OCI-LY1 (cell line): Measurements from ENCODE around the gene TSBP1.
"Not testable (repeated sequence)": the region's sequence is repeated elsewhere in the genome, so short reads cannot be mapped to it uniquely, and the experiment has no call there.

ENCODE experiments used
- H2AFZ ChIP-seq: fragments of 200-600 bp; sonication (generic), shearing (Covaris generic); 2 replicates; pipeline ENCODE4 v1.6.0; 2014; ENCODE audit warnings: antibody characterized with exemption, mild to moderate bottlenecking, low read length
- H3F3A ChIP-seq: fragments of 200-600 bp; sonication (generic), shearing (Covaris generic); 2 replicates; pipeline ENCODE4 v1.6.0; 2014; ENCODE audit warnings: mild to moderate bottlenecking, antibody characterized with exemption, low read length, moderate library complexity; ENCODE audit not compliant: insufficient read depth
- H3K27ac ChIP-seq: fragments of 200-600 bp; sonication (generic); 2 replicates; pipeline ENCODE4 v1.5.1; 2014; ENCODE audit warnings: low read length, mixed run types, mild to moderate bottlenecking, low read depth; ENCODE audit not compliant: poor library complexity, severe bottlenecking
- H3K27me3 ChIP-seq: fragments of 200-600 bp; sonication (generic); 2 replicates; pipeline ENCODE4 v1.6.0; 2014; ENCODE audit warnings: antibody characterized with exemption, mild to moderate bottlenecking, low read length, moderate library complexity; ENCODE audit not compliant: insufficient read depth
- H3K36me3 ChIP-seq: fragments of 200-600 bp; sonication (generic); 2 replicates; pipeline ENCODE4 v1.6.1; 2014; ENCODE audit warnings: mild to moderate bottlenecking, antibody characterized with exemption, low read length, moderate library complexity, mixed read lengths; ENCODE audit not compliant: insufficient read depth
- H3K4me1 ChIP-seq: fragments of 200-600 bp; sonication (generic); 2 replicates; pipeline ENCODE4 v1.5.1; 2014; ENCODE audit warnings: mild to moderate bottlenecking, low read length, moderate library complexity; ENCODE audit not compliant: insufficient read depth, severe bottlenecking
- H3K4me2 ChIP-seq: fragments of 200-600 bp; sonication (generic), shearing (Covaris generic); 2 replicates; pipeline ENCODE4 v1.6.1; 2014; ENCODE audit warnings: low read length
- H3K4me3 ChIP-seq: fragments of 200-600 bp; sonication (generic); 2 replicates; pipeline ENCODE4 v1.5.1; 2014; ENCODE audit warnings: low read length, low read depth, mild to moderate bottlenecking, mixed read lengths; ENCODE audit not compliant: poor library complexity, severe bottlenecking
- H3K79me2 ChIP-seq: fragments of 200-600 bp; shearing (Covaris generic); 2 replicates; pipeline ENCODE4 v1.6.1; 2016; ENCODE audit warnings: mixed run types, low read length, mixed read lengths; ENCODE audit not compliant: insufficient read depth
- H3K9ac ChIP-seq: fragments of 200-600 bp; sonication (generic), shearing (Covaris generic); 2 replicates; pipeline ENCODE4 v1.6.1; 2014; ENCODE audit warnings: mild to moderate bottlenecking, low read length, mixed read lengths
- H3K9me2 ChIP-seq: fragments of 200-600 bp; sonication (generic), shearing (Covaris generic); 2 replicates; pipeline ENCODE4 v1.6.1; 2014; ENCODE audit warnings: low read depth, mild to moderate bottlenecking, low read length, mixed read lengths
- H3K9me3 ChIP-seq: fragments of 200-600 bp; shearing (Covaris generic); 2 replicates; pipeline ENCODE4 v1.6.1; 2014; ENCODE audit warnings: low read length, mixed read lengths
- H4K20me1 ChIP-seq: fragments of 200-600 bp; sonication (generic), shearing (Covaris generic); 2 replicates; pipeline ENCODE4 v1.6.0; 2016; ENCODE audit warnings: mild to moderate bottlenecking, low read length; ENCODE audit not compliant: insufficient read depth
- EZH2 ChIP-seq: fragments of 200-600 bp; sonication (generic), shearing (Covaris generic); IDR thresholded peaks from 2 replicates; pipeline ENCODE4 v1.8.0; 2017; ENCODE audit warnings: borderline replicate concordance, mixed run types, mild to moderate bottlenecking, antibody characterized with exemption, low read length, moderate library complexity, mixed read lengths
- TF ChIP-seq, protein P1 (sequence below): fragments of 200-600 bp; sonication (generic), shearing (Covaris generic); IDR thresholded peaks from 2 replicates; pipeline ENCODE4 v1.5.1; 2017; ENCODE audit warnings: mild to moderate bottlenecking, antibody characterized with exemption, low read length, moderate library complexity, mixed read lengths

Gene TSBP1

DNA sequence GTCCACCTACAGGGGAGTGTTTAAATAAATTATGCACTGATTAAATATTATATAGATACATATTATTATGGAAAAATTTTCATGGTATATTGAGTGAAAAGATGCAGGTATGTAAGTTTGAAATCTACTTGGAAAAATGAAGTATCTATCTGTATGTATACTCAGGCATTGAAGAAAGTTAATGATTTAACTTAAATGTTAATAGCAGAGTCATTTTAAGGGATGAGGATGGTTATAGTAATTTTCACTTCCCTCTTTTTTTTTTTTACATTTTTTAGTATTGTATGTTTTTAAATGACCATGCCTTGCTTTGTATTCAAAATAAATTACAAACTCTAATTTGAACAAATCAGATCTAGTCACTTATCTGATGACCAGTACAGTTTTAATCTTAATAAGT, 104.7 kb downstream of the TSBP1 start:
- Histone ChIP-seq H3K4me3 (no peak overlapping the region), H3K27me3 (no peaks in the 10 kb centered on the region), H3K4me1 (peaks cover 12% of the 10 kb centered on the region), H3K79me2 (no peaks in the 10 kb centered on the region), H3K27ac (no peak overlapping the region), H3F3A (no peaks in the 10 kb centered on the region), H3K4me2 (no peak overlapping the region), H3K9me2 (no peaks in the 10 kb centered on the region), H4K20me1 (no peaks in the 10 kb centered on the region), H3K36me3 (no peaks in the 10 kb centered on the region), H3K9me3 (no peaks in the 10 kb centered on the region), H3K9ac (no peak overlapping the region), H2AFZ (no peak overlapping the region)
- TF ChIP-seq EZH2: no peak
- TF ChIP-seq, protein P1, sequence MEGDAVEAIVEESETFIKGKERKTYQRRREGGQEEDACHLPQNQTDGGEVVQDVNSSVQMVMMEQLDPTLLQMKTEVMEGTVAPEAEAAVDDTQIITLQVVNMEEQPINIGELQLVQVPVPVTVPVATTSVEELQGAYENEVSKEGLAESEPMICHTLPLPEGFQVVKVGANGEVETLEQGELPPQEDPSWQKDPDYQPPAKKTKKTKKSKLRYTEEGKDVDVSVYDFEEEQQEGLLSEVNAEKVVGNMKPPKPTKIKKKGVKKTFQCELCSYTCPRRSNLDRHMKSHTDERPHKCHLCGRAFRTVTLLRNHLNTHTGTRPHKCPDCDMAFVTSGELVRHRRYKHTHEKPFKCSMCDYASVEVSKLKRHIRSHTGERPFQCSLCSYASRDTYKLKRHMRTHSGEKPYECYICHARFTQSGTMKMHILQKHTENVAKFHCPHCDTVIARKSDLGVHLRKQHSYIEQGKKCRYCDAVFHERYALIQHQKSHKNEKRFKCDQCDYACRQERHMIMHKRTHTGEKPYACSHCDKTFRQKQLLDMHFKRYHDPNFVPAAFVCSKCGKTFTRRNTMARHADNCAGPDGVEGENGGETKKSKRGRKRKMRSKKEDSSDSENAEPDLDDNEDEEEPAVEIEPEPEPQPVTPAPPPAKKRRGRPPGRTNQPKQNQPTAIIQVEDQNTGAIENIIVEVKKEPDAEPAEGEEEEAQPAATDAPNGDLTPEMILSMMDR: no peak

DNA sequence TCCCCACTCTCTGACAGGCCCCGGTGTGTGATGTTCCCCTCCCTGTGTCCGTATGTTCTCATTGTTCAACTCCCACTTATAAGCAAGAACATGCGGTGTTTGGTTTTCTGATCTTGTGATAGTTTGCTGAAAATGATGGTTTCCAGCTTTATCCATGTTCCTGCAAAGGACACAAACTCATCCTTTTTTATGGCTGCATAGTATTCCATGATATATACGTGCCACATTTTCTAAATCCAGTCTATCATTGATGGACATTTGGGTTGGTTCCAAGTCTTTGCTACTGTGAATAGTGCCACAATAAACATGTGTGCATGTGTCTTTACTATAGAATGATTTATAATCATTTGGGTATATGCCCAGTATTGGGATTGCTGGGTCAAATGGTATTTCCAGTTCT, 114.4 kb downstream of the TSBP1 start:
- H3K4me1 ChIP-seq, H3K36me3 ChIP-seq, H3F3A ChIP-seq, H3K27me3 ChIP-seq, H4K20me1 ChIP-seq, H3K9me2 ChIP-seq, H3K9me3 ChIP-seq, H2AFZ ChIP-seq, H3K27ac ChIP-seq, H3K79me2 ChIP-seq, H3K9ac ChIP-seq, H3K4me3 ChIP-seq, H3K4me2 ChIP-seq: not testable (repeated sequence)

DNA sequence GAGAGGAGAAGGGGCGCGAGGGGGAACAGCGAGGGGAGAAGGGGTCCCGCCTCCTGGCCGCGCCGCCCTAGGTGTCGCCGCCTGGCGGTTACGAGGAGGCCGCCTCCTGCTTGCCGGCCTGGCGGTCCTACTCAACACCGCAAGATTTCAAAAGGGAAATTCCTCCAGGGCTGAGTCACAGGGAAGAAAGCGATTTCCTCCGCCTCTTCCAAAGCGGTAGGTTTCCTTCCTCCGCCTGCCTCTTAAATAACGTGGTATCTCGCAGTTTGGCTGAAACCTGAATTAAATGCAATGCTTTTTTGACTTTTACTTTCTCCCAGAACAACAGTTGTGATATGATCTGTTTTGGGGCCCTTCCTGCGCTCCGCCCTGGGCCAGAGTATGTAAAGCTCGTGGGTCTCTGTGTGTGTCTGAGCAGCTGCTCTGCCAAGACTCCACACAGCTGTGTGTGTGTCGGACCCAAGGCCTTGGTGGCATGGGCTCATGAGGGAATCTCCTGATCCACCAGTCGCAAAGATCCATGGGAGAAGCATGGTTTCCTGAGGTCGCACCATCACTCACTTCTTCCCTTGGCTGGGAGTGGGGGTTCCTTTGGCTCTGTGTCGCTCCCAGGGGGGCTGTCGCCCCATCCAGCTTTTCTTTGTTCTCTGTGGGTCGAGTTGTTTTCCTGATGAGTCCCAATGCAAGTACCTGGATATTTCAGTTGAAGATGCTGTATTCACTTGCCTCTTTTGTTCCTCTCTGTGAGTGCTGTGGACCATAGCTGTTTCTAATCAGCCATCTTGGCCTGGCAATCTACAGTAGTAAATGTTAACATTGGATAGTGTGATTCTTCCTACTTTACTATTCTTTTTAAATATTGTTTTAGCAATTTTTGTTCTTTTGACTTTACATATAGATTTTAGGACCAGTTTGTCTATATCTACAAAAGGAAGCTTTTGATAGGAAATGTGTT, 116.2 kb downstream of the TSBP1 start:
- no peak overlapping the region for H3K27ac ChIP-seq
- no peak for TF ChIP-seq EZH2
- TF ChIP-seq, protein P1: peak; percentile 39; the same call in 1 of the 2 replicates
- H3K4me2 ChIP-seq: peak overlapping the region; percentile 35
- peak overlapping the region; percentile 44 for H3K4me3 ChIP-seq
- no peaks in the 10 kb centered on the region for H3F3A ChIP-seq
- no peaks in the 10 kb centered on the region for H3K79me2 ChIP-seq
- H3K9me2 ChIP-seq: no peaks in the 10 kb centered on the region
- H3K27me3 ChIP-seq: 0 out of 2 replicates have a peak, but pooled peaks cover 5% of the 10 kb centered on the region
- peaks cover 7% of the 10 kb centered on the region for H3K4me1 ChIP-seq
- H2AFZ ChIP-seq: no peak overlapping the region
- no peaks in the 10 kb centered on the region for H3K9me3 ChIP-seq
- no peaks in the 10 kb centered on the region for H3K36me3 ChIP-seq
- H4K20me1 ChIP-seq: no peaks in the 10 kb centered on the region
- peak overlapping the region; percentile 19; the same call in 1 of the 2 replicates for H3K9ac ChIP-seq
